Measurements from ENCODE around the gene PAN2.
"Not testable (repeated sequence)": the region's sequence is repeated elsewhere in the genome, so short reads cannot be mapped to it uniquely, and the experiment has no call there.

- TF ChIP-seq CTCF (conservative IDR thresholded peaks at IDR 0.05); EZH2 (IDR thresholded peaks at IDR 0.05; ENCODE audit: low read depth): not testable (repeated sequence)
Measured at GRCh38 chr12:56347255-56347654, 13.5 kb upstream of the PAN2 start.

All from PC-9 (cell line).